AG10803 (cell line): ENCODE data around the gene ITIH6.
"Not testable (repeated sequence)": the region's sequence is repeated elsewhere in the genome, so short reads cannot be mapped to it uniquely, and the experiment has no call there.

Experiments used
- DNase-seq: peaks from one replicate; pipeline ENCODE4 v3.0.0; 2010; ENCODE audit warnings: low read depth
- H3K4me3 ChIP-seq: 2 replicates; pipeline ENCODE4 v1.5.1; 2011; ENCODE audit warnings: mild to moderate bottlenecking, low read length, control low read depth
- TF ChIP-seq, protein P1 (sequence below): conservative IDR thresholded peaks from 2 replicates; pipeline ENCODE4 v1.5.1; 2011; ENCODE audit warnings: mild to moderate bottlenecking, low read length, control low read depth, inconsistent platforms

The ITIH6 gene

DNA sequence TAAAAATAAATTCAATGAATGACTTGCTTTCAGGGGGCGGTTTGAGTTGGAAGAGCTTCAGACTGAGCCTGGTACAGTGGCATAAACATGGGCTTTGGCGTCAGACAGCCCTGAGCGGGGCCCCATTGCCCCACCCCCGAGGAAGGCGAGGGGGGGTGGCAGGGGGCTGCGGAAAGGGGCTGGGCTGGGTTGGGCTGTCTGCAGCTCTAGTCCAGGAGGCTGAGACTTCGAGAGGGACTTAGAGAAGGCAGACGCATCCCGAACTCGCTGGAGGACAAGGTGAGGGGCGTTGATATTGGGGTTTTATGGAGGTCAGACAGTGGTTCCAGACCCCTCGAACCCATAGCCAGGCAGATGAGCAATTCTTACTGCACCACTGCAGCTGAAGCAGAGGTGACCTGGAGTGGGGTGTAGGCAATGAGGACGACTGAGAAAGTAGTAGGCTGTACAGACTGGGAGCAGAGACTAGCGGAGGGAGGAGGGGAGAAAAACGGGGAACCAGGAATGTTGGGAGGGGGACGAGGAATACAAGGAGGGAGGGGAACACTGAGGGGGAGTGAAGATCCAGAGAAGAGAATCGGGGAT is 9.6 kb upstream of the ITIH6 start, which contains the start of gene MAGED2:
MAGED2 (plus strand) TSS at position 222 of the 585 bp plus-strand sequence. CDS start 1,587 bp downstream, outside the sequence.
- DNase-seq, result peak; percentile 17
- peak within 1 kb of the TSS; percentile 86 for H3K4me3 ChIP-seq
- TF ChIP-seq, protein P1, sequence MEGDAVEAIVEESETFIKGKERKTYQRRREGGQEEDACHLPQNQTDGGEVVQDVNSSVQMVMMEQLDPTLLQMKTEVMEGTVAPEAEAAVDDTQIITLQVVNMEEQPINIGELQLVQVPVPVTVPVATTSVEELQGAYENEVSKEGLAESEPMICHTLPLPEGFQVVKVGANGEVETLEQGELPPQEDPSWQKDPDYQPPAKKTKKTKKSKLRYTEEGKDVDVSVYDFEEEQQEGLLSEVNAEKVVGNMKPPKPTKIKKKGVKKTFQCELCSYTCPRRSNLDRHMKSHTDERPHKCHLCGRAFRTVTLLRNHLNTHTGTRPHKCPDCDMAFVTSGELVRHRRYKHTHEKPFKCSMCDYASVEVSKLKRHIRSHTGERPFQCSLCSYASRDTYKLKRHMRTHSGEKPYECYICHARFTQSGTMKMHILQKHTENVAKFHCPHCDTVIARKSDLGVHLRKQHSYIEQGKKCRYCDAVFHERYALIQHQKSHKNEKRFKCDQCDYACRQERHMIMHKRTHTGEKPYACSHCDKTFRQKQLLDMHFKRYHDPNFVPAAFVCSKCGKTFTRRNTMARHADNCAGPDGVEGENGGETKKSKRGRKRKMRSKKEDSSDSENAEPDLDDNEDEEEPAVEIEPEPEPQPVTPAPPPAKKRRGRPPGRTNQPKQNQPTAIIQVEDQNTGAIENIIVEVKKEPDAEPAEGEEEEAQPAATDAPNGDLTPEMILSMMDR, result no peak

DNA sequence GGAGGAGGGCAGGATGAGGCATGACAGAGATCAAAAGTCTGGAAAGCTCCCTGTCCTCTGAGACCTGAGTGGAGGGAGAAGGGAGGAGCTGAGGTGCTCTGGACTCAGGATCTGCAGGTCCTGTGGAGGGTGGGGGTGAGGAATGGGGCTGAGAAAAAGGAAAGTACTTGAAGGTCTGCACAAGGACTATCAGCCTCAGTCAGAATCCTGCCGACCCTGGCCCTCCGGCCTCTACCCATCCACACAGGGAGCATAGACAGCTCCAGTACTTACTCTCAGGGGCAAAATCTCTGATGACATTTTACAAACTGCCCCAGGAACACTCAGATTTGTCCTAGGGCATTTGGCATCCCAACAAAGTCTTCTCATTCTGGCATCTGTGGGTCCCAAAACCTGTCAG is 991 bp upstream of the ITIH6 start:
- no peak overlapping the region for H3K4me3 ChIP-seq
- TF ChIP-seq, protein P1, result no peak
- no peak for DNase-seq

DNA sequence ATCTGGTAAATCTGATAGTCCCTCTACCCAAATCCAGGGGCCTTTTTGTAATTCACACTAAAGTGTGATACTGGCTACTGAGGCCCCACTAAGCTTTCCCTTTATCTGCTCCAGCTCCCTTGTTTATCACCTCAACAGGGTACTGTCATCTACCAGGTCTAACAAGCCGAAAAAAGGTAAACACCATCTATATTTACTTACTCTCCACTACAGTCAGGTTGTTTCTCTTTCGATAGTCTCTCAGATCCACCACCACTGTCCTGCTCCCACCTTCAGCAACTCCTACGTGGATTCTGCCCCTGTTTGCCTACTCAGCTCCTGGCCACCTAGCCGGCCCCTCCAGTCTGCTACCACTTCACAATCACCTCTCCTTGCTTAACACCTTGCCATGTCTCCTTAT is 3.3 kb downstream of the ITIH6 start:
- TF ChIP-seq, protein P1, result no peak
- no peak for DNase-seq
- H3K4me3 ChIP-seq, result no peak overlapping the region

DNA sequence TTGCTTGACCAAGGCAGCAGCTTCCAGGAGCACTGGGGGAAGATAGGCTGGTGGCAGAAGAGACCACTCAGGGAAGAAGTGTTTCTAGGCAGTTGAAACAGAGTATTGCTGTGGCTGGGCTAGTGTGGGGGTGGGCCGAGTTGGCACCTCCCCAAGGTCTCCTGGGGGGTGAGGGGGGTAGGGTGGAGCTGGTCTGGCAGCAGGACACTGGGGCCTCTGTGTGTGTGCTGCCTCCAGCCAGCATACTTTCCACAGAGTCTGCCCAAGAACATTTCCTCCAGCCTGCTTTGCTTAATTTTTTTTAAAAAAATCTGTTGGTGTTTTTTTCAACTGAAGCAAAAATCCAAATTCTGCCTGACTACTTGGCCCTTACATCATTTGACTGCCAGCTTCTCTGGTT is 4.0 kb downstream of the ITIH6 start:
- TF ChIP-seq, protein P1, result no peak
- no peak for DNase-seq
- no peak overlapping the region for H3K4me3 ChIP-seq

DNA sequence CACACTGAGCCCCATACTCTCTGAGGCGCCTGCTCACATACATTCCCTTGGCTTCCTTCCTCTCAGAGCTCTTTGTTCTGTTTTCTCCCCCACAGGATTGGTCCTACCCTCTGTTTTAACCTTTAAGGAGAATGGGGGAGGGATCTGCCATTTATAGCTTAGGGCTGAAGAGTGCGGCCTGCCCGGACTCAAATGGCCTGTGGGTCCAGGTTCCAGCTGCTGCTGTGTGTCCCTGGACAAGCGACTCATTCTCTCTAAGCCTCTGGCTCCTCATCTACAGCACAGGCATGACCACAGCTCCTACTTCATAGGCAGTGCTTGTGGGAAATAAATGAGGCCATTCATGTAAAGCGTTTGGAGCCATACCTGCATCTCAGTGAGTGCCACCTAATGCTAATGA is 8.7 kb downstream of the ITIH6 start:
- not testable (repeated sequence) for DNase-seq, H3K4me3 ChIP-seq

DNA sequence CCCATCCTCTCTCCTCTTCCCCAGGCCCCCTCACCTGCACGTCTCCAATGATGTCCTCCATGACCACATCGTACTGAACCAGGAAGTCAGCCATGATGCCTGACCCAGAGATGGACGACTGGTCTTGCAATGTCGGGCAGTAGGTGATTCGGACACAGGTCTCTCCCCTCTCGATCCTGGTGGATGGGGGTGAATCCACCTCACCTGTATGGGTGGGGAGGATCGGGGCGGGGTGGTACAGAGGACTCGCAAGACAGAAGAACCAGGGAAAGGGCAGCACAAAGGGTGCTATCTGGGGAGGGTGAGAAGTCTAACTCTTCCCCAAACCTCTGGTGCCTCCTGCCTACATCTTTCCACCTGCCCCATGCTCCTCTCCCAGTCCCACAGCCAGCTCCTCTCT is 9.6 kb downstream of the ITIH6 start:
- H3K4me3 ChIP-seq, result no peak overlapping the region
- DNase-seq, result no peak
- TF ChIP-seq, protein P1, result no peak

DNA sequence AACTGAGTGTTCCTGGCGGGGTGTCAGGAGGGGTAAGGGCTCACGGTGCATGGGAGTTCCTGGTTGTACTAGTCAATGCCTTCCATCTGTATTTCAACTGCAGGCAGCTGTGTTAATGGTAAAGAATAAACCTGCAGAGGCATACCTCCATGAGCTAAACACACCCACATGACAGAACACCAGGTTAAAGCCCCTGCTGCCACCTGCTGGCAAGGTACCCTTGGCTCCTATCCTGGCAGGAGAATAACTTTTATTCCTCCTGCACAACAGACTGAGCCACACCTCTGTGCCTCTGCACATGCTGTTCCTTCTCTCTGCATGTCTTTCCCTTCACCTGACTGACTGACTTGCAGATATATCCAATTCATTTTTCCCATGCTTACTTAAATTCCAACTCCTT is 11.1 kb downstream of the ITIH6 start:
- H3K4me3 ChIP-seq, result no peak overlapping the region
- DNase-seq, result no peak
- TF ChIP-seq, protein P1, result no peak

DNA sequence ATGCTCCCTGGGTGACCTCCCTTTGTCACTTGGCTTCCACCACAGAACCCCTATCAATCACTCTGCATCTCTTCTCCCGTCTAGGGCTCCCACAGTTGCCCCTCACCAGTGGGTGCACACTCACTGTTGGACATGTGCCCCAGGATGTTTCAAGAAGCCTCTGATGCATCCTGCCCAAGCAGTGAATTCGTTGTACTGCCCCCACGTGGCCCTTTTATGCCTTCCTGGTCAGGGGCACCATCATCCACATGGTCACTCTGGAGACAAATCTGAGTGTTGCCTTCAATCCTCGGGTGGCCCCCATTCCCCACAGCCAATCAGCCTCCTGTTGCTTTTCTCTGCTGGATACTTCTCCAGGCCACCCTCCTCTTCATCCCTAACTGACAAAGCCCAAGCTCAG is 12.2 kb downstream of the ITIH6 start:
- DNase-seq, result peak; percentile 1
- TF ChIP-seq, protein P1, result peak; percentile 26
- no peak overlapping the region for H3K4me3 ChIP-seq
